ENCODE measurements around the gene WBP1.
"Not testable (repeated sequence)": the region's sequence is repeated elsewhere in the genome, so short reads cannot be mapped to it uniquely, and the experiment has no call there.

Gene WBP1

DNA sequence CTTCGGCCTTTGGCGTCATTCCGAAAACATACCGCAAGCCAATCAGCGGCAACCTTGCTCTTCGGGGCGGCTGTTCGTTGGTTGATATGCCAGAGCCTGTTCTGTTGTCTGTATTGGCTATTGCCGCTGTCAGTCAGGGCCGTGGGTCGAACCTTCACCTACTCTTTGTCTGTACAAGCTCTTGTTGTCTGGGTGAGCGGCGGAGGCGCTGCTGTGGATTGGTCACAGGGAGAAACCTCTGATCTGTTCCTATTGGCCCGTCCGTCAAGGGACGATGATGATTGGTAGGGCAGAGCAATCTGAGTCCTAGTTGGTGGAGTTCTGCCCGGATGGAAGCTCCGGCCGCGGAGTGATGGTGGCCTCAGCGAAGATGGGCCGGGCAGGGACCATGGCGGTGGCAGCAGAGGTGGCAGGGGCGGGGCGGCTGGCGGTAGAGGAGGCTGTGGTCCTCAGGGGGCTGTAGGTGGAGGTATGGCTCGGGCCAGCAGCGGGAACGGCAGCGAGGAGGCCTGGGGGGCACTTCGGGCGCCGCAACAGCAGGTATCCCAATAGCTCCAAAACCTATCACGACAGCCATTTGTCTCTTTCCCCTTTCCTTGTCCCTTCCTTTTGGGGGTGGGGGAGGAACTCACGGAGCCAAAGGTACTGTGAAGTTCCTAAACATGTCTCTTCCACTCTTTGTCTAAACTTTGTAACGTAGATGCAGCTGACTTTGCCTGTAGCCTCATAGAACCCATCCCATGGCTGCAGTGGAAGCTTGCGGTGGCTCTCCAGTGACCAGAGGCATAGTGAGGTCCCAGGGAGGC lies at the start of gene WBP1:
WBP1 (plus strand) TSS at position 307 of the 806 bp plus-strand sequence; CDS start at position 472, 165 bp downstream.
- peak; percentile 98 to 99 for DNase-seq

DNA sequence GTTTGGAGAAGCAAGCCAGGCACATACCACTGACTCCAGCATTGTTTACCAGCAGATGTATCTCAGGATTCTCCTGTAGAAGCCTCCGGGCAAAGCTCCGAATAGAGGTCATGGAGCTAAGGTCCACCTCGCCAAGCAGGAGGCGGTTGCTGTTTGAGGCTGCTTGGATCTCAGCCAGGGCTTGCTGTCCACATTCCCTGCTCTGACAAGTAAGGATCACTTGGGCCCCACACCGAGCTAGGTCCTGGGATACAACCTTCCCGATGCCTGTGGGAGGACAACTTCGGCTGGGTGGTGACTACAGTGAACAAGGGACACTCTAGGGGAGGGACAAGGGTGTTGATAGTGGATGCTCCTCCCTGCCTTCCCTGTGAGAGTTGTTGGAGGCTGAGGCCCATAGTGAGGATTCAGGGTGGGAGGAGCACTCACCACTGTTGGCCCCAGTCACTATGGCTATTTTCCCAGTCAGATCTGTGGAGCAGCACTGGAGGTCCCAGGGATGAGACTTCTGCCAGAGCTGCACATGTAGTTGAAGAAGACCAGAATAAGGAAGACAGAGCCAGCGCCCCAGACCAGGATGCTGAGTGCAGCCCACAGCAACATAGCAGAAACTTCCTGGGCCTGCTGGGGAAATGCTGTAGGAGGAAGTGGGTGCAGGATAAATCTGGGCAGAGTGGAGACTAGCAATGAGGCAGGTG lies 45.1 kb upstream of the WBP1 start:
- DNase-seq = no peak

DNA sequence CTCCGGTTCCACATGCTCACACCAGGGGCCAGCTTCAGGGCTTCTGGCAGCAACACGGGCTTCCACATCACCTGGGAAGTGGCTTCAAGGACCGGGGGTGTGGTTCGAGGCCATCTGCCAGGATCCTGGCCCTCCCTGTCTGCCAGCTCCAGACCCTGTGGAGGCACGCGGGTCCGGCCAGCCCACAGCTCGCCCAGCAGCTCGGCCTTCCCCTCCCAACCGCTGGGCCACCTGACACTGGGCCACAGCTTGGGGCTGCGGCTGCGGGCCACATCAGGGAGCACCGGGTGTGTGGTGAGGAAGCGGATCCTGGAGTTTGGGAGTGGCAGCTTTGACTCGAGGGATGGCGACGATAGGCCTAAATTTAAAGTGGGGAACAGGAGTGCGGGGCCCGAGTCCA lies 43.8 kb upstream of the WBP1 start:
- DNase-seq = no peak

DNA sequence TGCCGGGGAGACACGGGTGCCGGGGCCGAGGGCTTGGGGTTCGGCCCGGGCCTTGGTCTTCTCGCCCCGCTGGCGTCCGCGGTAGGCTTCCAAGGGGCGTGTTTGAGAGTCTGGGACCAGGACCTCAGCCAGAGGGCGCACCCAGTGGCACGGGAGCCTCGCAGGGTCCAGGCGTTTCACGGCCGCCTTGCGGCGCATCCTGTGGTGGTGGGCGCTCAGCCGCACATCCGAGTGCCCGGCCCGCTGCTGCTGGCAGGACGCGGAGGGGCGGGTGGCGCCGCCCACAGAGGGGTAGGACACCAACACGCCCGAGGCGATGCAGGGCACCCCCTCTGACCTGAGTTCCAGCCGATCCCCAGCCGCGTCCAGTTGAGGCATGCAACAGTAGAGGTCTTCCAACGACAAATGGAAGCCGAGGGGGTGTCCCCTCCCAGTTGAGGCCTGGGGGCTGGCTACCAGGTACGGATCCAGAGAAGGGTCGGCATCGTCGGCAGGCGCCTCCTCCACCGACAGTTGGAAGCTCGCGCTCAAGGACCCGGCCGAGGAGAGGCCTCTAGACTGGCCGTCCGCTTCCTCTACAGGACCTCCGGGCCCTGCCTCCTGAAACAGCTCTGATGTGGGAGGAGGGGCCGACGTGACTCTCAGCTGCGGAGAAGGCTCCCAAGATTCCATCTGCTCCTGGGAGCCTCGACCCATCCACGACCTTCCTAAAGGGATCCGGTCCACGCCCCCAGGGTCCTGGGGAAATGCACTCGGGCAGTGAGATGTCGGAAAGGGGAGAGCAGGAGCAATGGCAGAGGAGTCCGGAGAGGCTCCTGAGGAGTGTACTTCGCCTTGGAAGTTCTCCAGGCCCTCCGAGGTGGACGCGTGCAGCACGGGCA lies 43.1 kb upstream of the WBP1 start:
- peak in 1 of 2 donors; percentile 17 for DNase-seq

DNA sequence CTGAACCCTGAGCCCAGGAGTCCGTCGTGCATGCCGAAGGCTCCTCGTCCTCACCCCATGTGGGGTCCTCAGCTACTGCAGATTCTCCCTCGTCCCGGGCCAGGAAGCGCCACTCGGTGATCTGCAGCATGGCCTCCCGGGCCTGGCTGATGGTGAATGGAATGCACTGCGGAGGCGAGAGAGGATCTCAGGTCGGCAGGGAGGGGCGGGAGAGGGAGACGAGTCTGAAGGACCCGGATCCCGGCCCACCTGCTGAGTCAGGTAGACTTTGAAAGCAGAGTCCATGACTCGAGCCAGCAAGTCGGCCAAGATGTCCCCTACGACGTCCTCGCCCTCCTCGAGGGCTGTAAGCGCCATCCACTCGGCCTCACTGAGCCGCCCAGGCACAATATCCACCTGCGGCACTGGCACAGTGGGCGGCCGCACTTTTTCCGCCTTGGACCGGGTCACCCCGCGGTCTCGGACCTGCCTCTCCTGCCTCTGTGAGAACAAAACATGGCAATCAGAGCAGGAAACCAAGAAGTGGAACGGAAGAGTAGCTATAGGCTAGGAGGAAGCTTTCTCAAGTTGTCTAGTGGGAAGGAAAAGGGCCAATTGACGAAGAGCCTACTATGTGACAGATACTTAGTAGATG lies 42.4 kb upstream of the WBP1 start:
- no peak for DNase-seq

DNA sequence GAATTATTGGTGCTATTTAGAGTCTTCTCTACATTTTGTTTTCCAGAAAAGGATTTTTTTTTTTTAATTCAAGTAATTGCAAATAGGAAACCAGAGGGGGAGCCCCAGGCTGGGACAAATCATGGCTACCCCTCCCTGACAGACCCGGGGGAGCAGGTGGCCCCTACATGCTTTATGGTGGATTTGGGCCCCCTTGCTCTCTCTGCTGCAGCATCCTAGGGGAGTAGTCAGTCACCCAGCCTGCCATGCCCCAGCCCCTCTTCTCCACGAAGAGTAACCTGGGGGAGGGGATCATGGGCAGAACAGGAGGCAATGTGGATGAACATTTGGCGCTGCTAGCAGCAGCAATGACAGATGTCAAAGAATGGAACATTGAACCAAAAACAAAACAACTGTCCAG lies 41.5 kb upstream of the WBP1 start:
- no peak for DNase-seq

DNA sequence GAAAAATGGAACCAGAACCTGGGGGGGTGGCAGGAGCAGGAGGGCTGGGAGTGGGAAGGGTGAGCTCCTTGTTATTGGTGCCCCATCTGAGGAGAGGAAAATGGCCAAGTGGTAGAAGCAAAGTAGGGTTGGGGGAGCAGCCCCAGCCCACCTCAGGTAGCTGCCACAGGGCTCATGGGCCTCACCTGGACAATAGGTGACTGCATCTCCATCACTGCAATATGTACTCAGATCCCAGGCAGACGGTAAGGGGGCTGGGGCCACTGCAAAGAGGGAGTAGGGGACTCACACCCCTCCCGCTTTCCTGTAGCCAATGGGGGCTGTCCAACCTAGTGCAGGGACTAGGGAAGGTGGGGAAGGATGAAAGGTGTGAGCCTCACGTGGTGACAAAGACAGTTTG lies 41.0 kb upstream of the WBP1 start:
- no peak for DNase-seq

DNA sequence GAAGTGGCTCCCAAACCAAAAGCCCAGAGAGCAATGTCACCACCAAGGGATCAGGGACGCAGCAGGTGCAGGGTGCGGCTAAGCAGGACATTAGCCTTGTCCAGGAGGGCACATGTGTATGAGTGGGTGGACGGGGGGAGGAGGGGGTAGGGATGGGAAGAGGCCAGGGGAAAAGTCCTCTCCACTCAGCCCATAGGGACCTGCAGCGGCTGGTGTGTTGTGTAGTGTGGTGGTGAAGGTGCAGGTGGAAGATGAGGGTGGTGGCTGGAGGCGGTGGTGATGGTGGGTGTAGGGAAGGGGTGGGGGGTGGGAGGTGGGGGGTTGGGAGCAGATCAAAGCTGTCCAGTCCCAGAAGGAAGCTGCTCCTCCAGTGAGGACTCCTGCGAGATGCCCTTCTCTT lies 40.5 kb upstream of the WBP1 start:
- no peak for DNase-seq

DNA sequence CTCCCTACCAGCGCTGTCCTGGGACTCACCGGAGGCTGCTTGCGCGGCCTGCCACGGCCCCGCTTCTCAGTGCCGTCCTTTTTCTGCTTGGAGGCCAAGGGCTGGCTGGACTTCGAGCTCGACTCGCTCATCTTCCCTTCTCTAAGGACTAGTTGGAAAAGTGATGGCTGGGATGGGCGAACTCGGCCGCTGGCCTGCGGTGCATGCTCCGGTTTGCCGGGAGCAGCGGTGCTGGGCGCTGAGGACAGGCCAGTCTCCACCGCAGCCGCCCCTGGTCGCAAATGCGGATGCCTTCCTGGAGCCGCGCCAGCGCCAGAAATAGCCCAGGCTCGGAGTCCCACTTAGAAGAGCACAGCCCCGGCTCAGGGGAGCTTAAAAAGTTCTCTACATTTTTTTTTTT lies 39.9 kb upstream of the WBP1 start:
- DNase-seq = no peak

DNA sequence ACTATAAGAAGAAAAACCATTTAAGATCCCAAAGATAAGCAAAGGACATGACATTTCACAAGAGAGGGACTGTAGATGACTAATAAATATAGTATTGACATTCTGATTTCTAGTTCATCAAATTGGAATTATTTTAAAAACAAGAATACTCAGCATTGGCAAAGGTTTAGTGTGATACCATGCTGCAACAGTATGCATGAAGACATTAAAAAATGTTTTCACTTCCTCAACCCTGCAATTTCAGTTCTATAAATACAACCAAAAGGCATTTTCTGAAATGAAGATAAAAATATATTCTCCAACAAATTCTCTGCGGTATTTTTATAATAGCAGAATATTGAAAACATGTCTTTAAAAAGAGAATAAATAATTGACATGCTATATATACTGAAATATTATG lies 38.9 kb upstream of the WBP1 start:
- no peak for DNase-seq

DNA sequence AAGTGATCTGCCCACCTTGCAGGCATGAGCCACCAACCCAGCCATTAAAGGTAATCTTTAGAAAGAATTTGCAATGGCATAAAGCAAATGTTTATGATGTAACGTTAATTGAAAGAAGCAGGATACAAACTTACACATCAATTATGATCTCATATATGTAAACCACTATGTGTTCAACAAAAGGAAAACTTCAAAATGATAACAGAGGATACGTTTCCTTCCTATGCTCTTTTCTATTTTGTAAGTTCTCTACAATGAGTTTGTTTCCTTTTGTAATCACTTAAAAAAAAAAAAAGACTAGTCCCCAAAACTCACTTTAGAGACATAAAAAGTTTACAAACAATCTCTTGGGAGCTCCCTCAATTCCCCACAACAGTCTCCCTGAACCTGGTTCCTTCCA lies 38.2 kb upstream of the WBP1 start:
- DNase-seq = no peak

DNA sequence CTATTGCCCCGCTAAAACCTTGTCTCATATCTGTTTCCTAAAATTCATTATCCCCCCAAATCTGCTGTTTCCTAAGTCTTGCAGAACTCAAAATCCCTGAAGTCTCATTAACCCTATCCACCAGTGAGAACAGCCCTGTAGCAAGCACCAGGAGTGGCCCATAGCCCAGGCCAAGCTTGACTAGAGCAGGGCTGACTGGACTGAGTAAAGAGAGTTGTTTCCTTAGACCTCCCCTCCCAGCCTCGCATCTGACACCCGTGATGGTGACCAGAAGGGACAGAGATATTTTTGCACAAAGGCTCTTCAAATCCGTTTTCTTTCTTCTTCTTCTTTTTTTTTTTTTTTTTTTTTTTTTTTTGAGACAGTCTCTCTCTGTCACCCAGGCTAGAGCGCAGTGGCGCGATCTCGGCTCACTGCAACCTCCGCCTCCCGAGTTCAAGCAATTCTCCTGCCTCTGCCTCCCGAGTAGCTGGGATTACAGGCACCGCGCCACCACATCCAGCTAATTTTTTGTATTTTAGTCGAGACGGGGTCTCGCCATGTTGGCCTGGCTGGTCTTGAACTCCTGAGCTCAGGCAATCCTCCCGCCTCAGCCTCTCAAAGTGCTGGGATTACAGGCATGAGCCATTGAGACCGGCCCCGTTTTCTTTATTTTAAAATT lies 37.7 kb upstream of the WBP1 start:
- DNase-seq = not testable (repeated sequence)

DNA sequence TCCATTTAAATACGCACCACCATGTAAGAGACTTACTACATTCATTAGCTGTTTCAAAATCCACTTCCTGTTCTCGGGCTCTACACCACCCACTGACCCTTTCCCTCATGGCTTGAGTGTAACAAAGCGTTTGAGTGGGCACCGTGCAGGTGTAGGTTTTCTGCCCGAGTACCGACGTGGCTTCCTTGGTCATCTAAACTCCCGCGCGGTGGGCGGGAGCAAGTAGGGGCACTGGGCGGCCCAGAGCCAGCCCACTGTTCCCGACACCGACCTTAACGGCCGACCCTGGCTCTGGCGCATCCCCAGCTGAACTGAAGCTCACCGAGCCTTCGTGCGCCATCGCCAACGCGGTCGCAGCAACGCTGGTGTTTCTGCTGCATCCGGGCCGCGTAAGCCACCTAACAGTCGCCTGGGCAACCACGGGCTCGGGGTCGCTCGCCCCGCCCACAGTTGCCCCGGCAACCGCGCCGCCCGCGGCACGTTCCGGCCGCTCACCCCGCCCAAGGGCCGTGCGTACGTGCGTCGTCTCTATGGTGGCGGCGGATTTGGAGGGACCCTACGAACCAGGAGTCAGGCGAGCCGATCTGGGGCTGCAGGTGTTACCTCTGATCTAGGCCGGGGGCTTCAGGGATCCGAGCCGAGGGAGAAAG lies 36.9 kb upstream of the WBP1 start, which contains the start of the genes C2orf81 and WDR54:
C2orf81 (minus strand) TSS at position 399 of the 650 bp plus-strand sequence; CDS start at position 340, 59 bp downstream.
WDR54 (plus strand) TSS at position 510 of the 650 bp plus-strand sequence. CDS start 424 bp downstream, outside the sequence.
- peak; percentile 90 to 91 for DNase-seq

DNA sequence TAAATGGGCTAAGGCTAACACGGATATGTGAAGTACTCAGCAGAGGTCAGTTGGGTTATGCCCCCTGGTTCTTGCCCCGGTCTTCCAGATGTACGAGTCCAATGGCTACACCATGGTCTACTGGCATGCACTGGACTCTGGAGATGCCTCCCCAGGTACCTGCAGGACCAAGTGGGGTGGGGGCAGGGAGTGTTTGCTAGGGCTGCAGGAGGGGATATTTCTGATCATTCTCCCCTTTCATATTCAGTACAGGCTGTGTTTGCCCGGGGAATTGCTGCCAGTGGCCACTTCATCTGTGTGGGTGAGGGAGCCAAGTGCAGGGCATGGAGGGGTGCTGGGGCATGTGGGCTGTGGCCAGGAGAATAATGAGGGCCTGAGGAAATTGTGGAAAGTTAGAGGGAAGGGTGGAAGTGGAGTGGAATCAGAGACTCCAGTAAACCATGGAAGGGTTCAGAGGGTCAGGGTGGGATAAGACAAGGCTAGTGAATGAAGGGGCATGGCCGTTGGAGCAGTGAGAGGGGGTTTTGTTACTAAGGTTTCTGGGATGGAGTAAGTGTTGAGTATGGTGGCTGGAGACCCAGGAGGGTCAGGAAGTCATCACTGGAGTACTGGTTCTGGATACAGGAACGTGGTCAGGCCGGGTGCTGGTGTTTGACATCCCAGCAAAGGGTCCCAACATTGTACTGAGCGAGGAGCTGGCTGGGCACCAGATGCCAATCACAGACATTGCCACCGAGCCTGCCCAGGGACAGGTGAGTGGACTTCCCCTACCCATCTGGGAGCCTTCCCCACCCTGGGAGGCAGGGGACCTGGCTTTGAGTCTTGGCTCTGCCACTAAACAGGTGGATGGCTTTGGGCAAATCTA lies 34.8 kb upstream of the WBP1 start:
- DNase-seq = no peak

DNA sequence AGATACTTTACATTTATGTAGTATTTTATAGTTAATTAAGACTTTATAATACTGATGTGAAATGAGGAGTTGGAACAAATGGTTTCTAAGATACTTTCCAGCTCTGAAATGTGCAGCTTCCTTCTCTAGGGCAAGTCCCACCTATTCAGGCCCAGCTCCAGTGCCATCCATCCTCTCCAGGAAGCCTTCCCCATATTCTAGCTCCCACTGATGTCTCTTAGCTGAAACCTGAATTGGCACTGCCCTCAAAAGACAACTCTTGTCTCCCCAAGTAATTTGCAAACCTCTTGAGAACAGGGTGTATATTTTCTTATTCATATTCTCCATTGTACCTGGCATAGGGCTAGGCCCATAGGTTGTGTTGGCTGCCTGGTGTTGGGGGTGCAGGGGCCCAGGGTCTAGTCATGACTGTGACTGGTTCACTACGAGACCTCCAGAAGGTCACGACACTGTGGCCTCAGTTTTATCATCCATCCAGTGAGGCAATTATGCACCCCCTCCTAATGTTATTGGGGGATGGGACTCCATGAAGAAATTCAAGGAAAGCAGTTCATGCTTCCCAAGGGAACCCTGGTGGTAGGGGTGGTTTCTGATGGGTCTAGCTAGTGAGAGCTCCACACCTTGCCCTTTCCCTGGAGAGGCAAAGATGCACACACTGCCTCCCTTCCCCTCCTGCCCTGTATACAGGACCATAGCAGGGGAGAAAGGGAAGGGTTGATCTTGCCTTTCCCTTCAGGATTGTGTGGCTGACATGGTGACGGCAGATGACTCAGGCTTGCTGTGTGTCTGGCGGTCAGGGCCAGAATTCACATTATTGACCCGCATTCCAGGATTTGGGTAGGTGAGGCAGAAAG lies 33.9 kb upstream of the WBP1 start:
- DNase-seq = no peak

DNA sequence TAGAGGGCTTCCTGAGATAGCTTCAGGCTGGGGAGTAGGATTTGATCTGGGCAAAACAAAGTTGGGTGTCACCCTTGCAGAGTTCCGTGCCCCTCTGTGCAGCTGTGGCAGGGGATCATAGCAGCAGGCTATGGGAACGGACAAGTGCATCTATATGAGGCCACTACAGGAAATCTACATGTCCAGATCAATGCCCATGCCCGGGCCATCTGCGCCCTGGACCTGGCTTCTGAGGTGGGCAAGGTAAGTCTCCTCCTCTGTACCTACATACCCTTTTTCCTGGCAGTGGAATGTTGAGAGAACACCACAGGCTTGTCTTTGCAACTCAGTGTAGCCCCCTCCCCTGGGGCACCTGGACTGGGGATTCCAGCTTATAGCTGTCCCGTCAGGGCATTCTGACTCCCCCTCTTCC lies 33.2 kb upstream of the WBP1 start:
- no peak for DNase-seq

DNA sequence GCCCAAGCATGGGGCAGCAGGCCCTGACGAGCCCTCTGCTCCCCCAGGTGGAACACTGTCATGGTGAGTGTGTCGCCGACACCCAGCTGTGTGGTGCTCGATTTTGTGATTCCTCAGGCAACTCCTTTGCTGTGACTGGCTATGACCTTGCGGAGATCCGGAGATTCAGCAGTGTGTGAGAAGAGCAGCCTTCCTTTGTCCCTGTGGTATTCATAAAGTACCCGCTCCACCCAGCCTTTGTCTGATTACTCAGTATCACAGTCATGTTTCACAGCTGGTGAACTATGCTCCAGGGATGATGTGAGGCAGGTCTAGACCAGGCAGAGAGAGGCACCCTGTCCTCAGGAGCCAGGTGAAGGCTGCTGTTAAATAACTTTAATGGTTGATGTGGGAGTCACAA lies 32.7 kb upstream of the WBP1 start:
- DNase-seq = no peak

DNA sequence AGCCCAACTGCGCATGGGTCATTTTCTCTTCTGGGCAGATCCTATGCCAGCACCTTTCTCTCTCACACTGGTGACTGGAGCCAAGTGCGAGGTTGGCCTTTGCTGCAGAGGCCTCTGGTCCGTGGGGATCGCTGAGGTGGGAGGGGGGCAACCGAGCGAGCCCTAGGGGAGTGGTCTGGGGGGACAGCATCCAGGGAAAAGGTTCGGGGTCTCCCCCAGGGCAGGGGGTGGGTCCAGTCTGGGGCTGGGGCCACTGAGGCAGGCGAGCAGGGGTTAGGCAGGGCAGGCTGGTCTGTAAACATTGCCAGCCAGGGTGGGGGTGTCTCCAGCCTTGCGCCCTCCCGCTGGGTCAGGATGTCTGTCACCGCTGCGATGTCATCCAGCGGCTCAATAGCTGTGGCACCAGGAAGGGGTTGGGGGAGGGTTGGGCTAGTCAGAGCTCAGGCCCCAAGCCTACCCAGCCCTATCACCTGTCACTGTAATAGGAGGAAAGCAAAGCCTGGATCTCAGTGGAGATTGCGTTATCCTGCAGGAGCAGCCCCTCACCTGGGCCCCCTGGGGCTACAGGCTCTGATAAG lies 32.0 kb upstream of the WBP1 start:
- no peak for DNase-seq

DNA sequence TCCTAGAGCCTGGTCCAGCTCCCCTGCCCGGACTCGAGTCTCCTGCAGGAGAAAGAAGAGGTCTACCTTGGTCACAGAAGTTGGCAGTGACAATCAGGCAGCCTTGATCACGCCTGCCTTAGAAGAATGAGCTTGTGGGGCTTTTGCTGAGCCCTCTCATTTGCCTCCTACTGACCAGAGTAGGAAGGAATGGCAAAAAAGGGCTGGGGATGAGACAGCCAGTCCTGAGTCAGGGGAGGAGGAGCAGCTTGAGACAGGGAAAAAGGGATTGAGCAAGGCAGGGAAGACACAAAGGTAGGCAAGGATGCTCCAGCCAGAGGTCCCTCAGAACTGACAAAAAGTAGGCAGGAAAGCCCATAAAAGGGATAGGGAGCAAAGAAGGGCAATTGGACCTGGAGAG lies 30.7 kb upstream of the WBP1 start:
- DNase-seq = no peak
